ENCODE measurements around the gene NGF.
A peak's percentile ranks its signal among the peaks of the same experiment; 100 is the strongest.
"Not testable (repeated sequence)": the region's sequence is repeated elsewhere in the genome, so short reads cannot be mapped to it uniquely, and the experiment has no call there.

NGF gene

DNA sequence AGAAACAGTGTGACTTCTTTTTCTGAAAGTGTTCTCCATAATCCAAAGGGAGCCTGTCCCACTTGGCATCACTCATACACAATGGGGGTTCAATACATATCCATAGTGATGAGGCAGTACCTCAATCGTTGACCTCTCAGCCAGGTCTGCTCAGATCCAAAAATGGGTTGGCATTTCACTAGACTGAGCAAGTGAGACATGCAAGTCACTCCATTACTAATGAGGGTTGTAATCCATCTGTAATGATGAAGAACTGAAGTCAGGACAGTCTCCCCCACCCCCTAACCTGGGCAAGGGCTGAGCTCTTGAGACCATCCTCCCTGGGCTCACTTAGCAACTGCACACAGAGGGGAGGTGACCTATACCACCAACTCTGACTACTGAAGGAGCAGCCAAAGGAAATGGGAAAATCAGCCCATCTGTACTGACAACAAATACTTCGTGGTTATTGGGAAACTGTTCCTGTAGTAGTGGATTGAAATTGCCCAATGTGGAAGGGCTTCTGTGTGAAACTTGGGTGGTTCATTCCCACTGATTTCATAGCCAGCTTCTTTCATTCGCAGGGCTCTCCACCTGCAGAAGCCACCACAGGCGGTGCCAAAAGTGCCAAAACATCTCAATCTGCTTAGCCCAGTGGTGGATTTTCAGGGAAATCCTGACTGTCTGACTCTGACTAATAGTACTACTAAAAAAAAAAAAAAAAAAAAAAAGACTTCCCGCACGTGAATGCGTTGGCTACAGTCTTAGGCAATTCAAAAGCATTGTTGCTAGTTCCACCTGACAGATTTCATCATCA is 5.0 kb downstream of the NGF start:
- DNase-seq, result no peak

DNA sequence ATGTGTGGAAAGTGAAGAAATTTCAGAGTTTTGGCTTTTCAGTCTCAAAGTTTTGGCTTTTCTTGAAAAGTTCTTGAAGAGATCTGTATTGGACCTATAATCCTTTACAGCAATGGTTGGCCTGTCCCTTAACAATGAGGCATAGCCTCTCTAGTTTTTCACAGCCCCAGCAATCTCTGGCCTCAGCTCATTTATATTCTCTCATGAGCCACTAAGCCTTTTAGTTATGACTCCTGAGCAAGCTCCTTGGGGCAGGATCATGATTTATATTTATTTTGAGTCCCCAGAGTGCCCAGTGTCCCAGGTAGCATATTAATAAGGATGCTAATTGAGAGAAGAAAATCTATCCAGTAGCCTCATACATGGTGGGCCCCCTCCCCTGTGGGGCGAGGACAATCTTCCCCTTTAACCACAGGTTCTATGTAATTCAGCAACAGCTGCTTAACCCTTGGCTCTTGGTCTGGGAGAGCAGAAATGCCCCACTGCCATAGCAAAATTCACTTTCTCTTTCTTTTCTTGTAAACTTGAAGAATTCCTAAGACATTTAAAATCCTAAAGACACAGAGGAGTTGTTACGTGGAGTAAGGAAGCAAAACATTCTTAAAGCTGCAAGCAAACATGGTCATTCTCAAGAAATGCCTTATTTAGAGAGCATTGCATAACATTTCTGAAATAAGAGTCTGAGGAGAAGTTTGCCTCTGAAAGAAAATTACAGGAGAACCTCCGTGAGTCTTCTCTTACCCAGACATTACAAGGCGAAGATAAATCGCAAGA is 6.3 kb downstream of the NGF start:
- no peak for DNase-seq

DNA sequence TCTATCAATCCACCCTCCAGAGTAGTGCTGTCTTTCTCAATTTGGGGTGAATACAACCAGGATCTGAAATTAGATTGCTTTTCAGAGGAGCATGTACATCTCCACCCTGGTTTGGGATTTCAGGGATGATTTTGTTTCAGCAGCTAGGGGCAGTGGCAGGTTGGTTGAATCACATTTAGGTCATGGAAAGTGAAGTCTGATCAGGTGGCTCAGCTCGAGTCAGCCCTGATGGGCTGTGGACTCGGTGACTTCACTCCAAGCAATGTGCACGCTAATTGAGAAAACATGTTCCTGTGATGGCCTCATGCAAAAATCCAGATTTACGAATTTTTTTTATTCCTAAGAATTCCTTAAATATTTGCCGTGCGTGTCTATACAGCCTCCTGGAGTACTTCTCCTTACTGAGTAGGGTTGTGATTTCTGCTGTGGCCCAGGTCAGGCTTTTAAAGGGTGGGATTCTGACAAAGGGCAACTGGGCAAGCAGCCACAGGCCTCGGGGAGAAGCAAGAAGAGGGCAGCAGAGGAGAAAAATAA is 7.5 kb downstream of the NGF start:
- DNase-seq, result no peak

DNA sequence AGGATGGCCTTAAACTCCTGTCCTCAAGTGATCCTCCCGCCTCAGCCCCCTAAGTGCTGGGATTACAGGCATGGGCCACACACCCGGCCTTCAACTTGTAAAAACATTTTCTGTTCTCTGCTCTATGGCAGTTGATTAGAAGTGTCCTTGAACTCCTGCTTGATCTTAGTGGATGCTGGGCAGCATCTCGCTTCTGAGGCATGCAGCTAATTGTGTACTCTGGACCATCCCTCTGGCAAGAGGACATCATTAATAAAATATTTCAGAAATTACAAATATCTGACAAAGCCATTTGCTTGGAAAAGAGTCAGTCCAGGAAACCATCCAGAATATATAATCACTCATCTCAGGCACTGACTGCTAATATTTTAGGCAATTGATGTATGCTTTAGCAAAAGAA is 8.1 kb downstream of the NGF start:
- DNase-seq, result no peak

DNA sequence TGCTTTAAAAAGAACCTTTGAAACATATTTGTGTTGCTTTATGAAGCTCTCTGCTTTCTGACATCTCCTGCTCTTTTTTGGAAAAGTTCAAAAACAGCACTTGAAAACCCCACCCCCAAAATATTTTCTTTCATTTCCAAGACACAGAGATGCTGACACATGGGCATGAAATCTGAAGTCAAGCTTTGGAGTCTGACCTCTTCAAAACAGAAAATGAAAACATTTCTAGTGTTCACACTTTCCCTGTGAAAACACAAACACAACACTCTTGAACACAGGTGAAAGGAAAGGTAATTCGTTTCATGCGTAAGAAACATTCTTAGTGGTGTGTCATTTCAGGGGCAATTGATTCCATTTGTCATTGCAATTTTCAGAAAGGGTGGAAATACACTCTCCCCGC is 10.8 kb downstream of the NGF start:
- peak; percentile 63 for DNase-seq

DNA sequence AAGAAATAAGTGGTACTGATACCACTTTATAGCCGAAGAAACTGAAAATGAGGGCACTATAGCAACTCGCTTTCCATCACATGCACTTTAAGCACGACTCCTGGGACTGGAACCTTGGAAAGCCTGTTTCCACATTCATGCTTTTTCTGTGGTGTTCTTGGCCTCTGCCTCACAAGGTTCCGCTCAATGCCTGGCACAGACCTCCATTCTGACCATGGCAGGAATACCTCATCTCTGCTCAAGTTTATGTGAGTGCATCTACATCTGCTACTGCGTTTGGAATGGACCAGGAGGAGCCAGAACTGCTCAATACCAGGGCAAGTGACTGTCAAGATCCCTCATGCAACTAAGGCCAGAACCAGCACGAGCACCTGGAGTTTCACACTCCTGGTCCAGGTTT is 11.6 kb downstream of the NGF start:
- no peak for DNase-seq

DNA sequence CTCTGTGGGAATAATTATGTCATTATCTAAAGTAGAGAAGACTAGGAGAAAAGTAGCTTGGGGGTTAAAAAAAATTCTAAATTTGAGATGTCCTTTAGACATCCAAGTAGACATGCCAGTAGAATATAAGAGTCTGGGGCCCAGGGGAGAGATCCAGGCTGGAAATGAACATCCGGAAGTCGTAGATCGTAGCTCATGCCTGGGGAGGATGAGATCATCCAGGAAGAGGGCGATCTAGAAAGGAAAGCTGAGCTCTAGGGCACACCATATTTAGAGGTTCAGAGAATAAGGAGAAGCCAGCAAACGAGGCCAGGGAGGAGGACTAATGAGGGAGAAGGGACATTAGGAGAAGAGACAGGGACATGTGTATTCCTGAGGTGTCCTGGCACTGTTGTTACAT is 12.2 kb downstream of the NGF start:
- no peak for DNase-seq

DNA sequence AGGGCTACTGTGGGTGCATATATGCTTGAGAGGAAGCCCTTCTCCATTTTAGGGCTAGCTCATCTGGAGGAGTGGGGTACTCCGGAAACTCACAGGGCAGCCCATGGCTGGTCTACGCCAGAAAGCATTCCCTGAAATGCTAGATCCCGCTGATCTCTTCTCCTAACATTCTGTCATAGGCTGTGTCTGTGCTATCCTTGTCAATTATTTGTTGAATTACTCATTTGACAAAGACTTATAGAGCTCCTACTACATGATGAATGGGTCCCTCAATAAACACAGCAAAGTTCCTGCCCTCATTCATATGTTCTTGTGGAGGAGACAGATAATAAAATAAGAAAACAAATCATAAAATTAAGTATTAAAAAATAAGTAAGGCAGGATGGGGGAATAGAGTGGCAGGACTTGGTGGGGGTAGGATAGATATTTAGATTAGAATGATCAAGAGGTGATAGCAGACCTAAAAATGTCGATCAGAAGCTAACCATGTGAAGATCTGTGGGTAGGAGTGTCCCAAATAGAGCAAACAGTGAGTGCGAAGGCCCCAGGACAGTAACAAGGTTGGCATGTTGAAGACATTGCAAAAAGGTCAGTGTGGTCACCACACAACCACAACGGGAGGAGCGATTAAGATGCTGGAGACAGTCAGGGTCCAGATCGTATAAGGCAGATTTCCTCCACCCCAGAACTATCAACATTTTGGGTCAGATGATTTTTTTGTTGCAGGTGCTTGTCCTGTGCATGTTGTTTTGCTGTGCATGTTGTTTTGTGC is 13.2 kb downstream of the NGF start:
- DNase-seq, result no peak

DNA sequence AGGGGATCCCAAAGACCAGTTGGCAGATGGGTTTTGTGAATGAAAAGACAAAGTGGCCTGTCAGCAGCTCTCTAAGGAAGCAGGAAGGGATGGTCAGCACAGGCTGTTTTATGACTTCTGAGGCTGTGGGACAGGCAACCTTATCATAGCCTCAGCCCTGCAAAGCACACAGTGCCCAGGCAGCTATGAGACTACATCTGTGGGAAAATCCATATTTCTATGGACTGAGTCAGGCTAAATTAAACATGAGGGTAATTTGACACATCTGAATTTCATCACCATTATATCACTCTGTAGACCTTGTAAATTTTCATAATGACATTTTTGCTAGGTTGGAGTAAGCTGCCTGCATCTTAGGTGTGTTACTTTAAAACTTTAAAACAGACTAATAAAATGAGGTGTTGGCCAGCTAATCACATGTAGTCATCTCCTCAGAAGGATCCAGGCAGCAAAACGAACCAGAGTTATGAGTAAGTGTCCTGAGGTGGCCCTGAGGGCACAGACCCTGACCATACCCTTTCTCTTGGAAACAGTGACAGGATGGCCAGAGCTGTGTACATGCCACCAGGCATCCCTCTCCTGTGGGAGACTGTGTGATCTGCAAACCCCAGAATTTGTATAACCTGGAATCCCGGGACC is 14.6 kb downstream of the NGF start:
- DNase-seq, result no peak

DNA sequence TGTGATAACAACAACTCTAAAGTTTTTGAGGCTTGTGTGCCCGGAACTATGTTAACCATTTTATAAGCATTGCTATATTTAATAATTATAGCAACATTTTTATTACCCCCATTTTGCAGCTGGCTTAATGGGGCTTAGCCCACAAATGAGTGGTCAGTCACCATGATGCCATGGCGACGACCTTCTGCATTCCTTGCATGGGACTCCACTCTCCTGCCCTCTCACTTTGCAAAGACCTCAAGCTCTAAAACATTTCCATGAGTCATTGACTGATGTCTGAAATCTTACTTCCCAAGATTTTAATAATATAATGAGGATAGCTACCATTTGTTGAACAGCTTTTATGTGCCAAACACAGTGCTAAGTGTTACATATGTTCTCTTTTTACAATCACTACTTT is 15.4 kb downstream of the NGF start:
- no peak for DNase-seq

DNA sequence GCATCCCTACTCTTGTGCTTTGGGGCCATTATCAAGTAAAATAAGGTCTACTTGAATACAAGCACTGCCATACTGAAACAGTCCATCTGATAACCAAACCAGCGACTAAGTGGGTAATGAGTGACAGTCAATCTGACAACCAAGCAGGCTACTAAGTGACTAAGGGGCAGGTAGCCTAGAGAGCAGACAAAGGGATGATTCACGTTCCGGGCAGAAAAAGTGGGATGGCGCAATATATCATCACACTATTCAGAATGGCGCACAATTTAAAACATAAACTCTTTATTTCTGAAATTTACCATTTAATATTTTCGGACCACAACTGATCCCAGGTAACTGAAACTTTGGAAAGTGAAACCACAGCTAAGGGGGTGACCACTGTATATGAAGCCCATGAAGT is 17.7 kb downstream of the NGF start:
- no peak for DNase-seq

DNA sequence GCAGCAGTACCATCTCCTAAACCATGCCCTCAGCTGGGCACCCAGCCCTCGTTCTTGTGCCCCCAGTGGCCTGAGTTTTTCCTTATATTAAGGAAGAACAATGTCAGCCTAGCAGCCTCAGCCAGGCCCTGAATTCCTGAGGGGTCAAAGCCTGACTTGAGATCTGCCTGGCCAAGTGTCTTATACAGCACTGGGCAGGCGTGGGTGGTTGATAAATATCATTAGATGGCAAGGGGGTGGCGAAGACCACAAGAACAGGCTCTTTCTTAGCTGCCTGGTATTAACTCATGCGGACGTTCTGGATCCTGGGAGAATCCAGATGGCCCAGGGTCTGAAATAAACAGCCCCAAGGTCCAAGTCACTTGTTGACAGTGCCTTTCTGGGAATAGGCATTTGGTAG is 18.3 kb downstream of the NGF start:
- no peak for DNase-seq

DNA sequence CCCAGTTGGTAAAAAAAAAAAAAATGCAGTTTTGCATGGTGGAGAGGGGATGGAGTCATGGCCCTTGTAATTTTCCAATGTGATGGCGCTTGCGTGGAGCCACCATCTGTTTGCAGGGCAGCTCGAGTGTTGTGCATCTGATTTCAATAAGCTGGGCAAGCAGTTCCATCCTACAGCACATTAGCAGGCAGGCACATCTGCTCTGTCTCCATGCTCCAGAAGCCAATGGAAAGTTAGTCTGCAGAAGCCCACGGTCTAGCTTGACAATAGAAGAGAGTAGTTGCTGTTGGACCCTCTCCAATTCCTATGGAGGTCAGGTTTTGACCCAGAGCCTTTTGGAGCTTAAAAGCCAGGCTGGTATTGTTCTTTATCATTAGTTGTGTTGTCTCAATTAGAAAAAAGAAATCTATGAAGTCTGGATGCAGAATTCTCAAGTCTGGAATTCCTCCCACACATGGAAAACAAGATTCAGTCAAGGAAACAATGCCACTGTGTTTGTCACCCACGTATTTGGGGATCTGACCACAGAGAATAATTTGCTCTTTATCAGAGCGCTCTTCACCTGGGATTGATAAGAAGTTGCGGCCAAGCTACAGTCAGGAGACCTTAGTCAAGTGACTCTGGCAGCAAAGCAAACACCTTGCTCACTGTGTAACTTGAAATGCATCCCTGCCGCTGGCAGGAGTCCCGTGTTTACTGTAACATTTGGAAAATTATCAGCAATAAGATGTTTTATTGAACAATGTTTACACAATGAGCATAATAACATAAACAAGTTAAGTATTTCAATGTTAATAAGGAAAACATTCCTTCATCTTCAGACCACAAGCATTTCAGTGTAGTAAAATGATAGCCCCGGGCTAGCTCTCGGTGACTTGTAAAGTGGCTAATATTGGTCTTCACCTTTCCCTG is 20.7 kb downstream of the NGF start:
- DNase-seq, result peak; percentile 90

DNA sequence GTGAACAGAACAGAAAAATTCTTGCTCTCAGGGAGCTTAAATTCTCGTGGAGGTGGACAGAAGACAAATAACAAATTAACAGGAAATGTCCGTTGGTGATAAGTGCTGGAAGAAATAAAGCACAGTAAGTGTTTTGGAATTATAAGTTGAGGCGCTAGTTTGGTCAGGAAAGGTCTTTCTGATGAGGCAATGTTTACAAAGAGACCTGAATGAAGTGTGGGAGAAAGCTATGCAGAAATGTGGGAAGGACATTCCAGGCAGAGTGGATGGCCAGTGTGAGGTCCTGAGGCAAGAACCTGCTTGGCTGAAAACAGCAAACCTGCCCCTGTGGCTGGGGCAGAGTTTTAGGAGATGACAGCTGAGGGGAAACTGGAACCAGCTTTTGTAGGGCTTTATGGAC is 23.3 kb downstream of the NGF start:
- no peak for DNase-seq

DNA sequence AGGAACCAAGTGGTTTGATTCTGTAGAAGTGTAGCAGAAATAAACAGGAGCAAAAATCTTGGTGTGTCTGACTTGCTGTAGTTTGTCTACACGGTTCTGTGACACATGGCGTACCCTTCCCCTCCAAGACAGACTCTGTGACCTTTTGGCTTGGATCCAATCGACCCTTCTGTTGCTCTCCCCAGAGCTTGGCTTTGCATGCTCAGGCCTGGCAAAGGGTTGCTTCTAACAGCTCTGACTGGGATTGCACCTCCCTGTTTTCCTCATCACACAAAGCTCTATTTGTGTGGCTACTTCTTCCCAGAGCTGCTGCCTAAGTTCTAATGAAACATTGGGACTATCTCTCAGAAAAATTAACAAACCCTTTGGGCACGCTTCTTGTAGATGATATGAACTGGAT is 24.0 kb downstream of the NGF start:
- no peak for DNase-seq

DNA sequence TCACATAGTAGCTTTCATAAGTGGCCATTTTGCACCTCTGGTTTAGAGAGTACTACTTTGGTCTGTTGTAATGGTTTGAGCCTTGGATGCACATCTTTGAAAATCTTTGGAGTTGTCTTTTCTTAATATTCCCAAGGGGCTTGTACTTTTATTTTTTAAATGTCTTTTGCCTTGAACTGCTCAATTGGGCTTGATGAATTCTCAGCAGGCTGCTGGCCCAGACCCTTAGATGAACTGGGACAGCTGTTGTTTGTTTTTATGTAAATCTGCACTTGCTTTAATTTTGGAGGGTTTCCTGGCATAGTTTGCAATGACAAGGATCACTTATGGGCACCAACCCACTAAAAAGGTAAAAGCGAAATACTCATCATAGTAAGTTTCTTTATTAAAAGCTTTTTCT is 24.9 kb downstream of the NGF start:
- no peak for DNase-seq

DNA sequence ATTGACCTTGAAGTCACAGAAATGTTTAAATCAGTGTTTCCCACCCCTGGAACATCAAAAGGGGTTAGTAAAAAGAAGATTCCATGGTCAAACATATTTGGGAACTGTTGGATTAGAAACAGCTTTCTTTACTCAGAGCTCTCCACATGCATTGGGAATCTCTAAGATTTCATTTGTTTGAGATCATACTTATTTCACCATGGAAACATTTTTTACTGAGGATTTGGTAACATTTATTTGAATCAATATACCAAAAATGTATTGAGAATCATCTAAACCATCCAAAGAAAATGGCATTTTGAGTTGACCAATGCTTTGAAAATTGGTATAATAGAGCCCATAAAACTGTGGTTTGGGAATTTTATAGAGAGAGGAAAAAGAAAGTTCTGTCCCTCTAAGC is 25.3 kb downstream of the NGF start:
- DNase-seq, result no peak

DNA sequence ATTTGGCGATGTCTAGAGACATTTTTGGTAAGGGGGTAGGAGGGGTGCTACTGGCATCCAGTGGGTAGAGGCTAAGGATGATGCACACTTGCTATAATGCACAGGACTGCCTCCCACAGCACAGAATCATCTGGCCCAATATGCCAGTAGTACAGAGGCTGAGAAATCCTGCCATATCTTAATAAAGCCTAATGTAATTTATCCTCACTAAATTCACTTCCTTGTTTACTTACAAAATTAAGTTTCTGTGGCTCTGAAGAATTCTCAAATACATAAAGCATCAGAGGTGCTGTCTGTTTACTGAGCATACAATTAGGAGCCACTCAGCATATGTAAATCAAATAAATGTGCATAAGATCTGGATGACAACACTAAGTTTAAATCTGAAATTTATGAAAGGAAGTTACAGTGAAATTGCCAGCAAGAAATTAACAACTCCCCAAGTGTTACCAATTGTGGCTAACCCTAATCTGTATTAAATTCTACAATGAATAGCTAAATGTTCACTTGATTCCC is 26.5 kb downstream of the NGF start:
- no peak for DNase-seq

DNA sequence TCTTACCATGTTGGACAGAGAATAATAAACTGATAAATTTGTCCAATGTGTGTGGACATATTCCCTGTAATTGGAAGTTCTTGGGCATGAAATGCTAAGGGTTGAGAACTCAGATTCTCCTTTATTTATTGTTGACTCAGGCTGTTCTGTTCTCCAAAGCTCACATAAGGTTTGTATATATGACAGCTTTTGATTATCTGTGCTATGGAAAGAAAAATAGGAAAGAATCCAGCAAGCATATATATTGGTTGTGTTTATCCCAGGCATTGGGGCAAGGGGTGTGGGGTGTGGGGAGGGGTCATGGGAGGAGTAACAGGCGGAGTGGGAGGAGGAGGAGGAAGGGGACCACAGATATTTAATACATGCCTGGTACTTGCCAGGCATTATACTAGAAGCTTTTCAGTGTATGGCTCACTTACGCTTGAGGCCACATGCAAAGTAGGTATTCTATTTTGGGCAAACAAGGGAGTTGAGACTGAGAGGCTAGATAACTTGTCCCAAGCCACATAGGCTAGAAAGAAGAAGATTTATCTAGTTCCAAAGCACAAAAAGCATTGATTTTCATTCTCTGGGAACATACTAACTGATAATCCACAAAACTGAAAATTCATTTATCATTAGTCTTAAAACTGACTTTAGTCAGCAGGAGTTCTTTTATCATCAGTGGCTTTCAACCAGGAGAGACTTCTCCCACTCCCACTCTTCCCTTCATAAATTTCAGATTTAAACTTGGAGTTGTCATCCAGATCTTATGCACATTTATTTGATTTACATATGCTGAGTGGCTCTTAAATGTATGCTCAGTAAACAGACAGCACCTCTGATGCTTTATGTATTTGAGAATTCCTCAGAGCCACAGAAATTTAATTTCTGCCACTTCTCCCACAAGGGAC is 27.2 kb downstream of the NGF start:
- no peak for DNase-seq

DNA sequence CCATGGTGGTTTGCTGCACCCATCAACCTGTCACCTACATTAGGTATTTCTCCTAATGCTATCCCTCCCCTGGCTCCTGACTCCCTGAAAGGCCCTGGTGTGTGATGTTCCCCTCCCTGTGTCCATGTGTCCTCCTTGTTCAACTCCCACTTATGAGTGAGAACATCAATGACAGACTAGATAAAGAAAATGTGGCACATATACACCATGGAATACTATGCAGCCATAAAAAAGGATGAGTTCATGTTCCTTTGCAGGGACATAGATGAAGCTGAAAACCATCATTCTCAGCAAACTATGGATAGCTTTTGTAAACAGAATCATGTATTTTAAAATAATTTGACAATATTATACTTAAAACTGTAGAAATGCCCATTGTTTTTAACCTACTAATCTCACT is 28.5 kb downstream of the NGF start:
- not testable (repeated sequence) for DNase-seq

DNA sequence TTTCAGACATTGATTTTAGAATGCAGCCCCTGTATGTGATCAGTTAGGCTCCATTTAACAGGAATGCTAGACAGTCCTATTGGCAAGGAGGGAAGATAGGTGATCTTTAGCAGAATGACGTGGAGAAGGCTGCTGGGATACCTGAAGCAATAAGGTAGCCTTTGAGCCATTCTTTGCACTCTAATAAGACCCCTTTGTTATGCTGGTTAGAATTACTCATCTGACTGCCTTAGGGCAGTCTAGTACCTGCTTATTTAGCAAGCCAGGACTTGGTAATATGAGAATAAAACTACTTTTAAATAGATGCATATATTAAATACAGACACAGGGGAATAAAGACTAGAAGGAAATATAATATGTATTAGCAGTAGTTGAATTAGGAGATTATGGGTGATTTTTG is 29.1 kb downstream of the NGF start:
- no peak for DNase-seq
